Heart right ventricle (tissue), 16 donors: ENCODE results near the gene CAMK1D. TPM values are rescaled to one million over a fixed set of nuclear protein-coding genes. Genes with fewer than 3 reads are reported as not detected.

ENCODE experiments used
- ATAC-seq, 8 donors: fragments of 200-7000 bp; cut with Tn5 transposase; one replicate each; pipeline ENCODE4 v1.9.1; 2020; ENCODE audit warnings: mild to moderate bottlenecking in 8 of 8, moderate library complexity in 8 of 8, moderate number of reproducible peaks in 1 of 8
- DNase-seq, 2 donors: peaks; one replicate each; pipeline ENCODE4 v3.0.0-alpha.2; 2020
- H3K27ac ChIP-seq, 10 donors: fragments of 200-600 bp; sonication (generic) in 2 of 10; one replicate each; pipeline versions ENCODE4 v1.5.0 to v1.8.0; 2020 to 2022; ENCODE audit warnings: mild to moderate bottlenecking in 3 of 10
- H3K27me3 ChIP-seq, 7 donors: fragments of 200-600 bp; one replicate each; pipeline ENCODE4 v1.8.0; 2021 to 2022; ENCODE audit warnings: mild to moderate bottlenecking in 2 of 7
- H3K36me3 ChIP-seq, 9 donors: fragments of 200-600 bp; sonication (generic) in 1 of 9; one replicate each; pipeline versions ENCODE4 v1.5.0 to v1.8.0; 2020 to 2022; ENCODE audit warnings: mild to moderate bottlenecking in 2 of 9
- H3K4me1 ChIP-seq, 9 donors: fragments of 200-600 bp; sonication (generic) in 1 of 9; one replicate each; pipeline versions ENCODE4 v1.5.0 to v1.8.0; 2020 to 2022; ENCODE audit warnings: mild to moderate bottlenecking in 4 of 9
- H3K4me3 ChIP-seq, 10 donors: fragments of 200-600 bp; sonication (generic) in 2 of 10; one replicate each; pipeline versions ENCODE4 v1.5.0 to v1.8.0; 2020 to 2022; ENCODE audit warnings: mild to moderate bottlenecking in 7 of 10, moderate library complexity in 2 of 10
- H3K9me3 ChIP-seq, 11 donors: fragments of 200-600 bp in 10 of 11; sonication (generic) in 2 of 11; one replicate each; pipeline versions ENCODE4 v1.5.0 to v1.8.0; 2013 to 2022; ENCODE audit warnings: mild to moderate bottlenecking in 2 of 11, control low read depth in 1 of 11, moderate library complexity in 1 of 11
- WGBS, 2 donors: extraction: QIAGEN DNeasy Blood & Tissue Kit; methylation state at CpG; one replicate each; pipeline ENCODE4 v1.1.7; 2013; ENCODE audit warnings: inconsistent platforms in 1 of 2; 5-methylcytosine and 5-hydroxymethylcytosine counted together
- intact Hi-C, 10 donors: fragments of 100-400 bp; cut with DNase I; formaldehyde crosslinking; loops; one replicate each; pipeline versions ENCODE4 v1.11.1 to v1.14.2; 2022
- polyA plus RNA-seq, 2 donors: library from polyadenylated mRNA; stranded (reverse); fragments of 200-250 nt; gene quantifications; one replicate each; pipeline ENCODE4 v1.2.3, GENCODE V29; 2013
- total RNA-seq, 10 donors: library from RNA; stranded (reverse); fragmentation: NEBNext Ultra II Directional in 3 of 10; extraction: Animal tissue kit (Norgen Biotek cat#: 25700) in 3 of 10; gene quantifications; one replicate each; pipeline versions ENCODE4 v1.2.1 to v1.2.4, GENCODE V29; 2021 to 2023
- TF ChIP-seq, protein P1 (sequence below), 9 donors: fragments of 200-600 bp; sonication (generic) in 2 of 9; IDR thresholded peaks; one replicate each; pipeline versions ENCODE4 v1.5.0 to v1.8.0; 2021 to 2022; ENCODE audit warnings: antibody characterized with exemption in 9 of 9, mild to moderate bottlenecking in 5 of 9, moderate library complexity in 1 of 9
- donor health status: Arrhythmogenic right ventricular cardiomyopathy.
- donor health status: ischemic (EF 13 %, LVEDD 7.1; RV severe dilation, severe dysfunction).
- donor health status: healthy with polysubstance abuse.
- donor health status: DM: no; HTN: yes; CAD: no.
- donor health status: DM: no; HTN: no; CAD: no.
- donor health status: ischemic (EF 25% LVEDD 6.9; RV normal size, moderate dysfunction).
- donor health status: ischemic (EF 25% LVEDD 5.7; RV mildly dilated, moderate dysfunction).
- donor health status: healthy.
- donor health status: DM: yes; HTN: yes; CAD: no.
- donor health status: Ischemic cardiomyopathy.
- donor health status: ischemic (EF 35%, LVEDD 5.7; RV mildly dilated, moderate dysfunction).
- donor health status: nonischemic (EF 11% LVEDD 7.7; RV severe dilation, severe dysfunction).
- donor health status: DM: yes; HTN: yes; CAD: no.
- donor health status: PGD.
- donor health status: ischemic (EF 29% LVEDD 5.4; RV normal size, mild dysfunction).
- donor health status: nonischemic (EF 23%, LVEDD 6.1; RV moderate dilation, normal function).

Gene CAMK1D
- total and polyA plus RNA-seq, 12 donors = 1.3 to 17.7 (median 2.6) TPM

DNA sequence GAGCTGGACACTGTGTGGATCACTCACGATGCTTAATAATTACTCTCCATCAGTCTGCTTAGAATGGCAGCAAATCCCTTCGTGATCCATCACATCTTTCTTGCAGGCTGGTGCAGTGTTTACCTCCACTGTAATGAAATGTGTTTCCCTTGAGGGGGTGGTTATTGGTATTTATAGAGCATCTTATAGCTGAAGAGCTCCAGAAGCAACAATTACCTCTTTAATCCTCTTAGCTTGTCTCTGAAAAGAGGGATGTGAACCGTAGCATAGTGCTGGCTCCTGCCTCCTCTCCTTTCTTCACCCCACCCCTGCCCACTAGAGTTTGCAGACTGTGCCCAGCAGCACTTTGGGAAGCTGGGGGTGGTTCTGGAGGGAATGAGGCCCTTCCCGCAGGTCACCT is 132.6 kb downstream of the CAMK1D start:
- H3K36me3 ChIP-seq = no peaks in the 10 kb centered on the region
- H3K27me3 ChIP-seq = no peaks in the 10 kb centered on the region
- no peak for ATAC-seq
- no peak overlapping the region for H3K4me3 ChIP-seq
- peaks cover 0 to 5% (median 0%) of the 10 kb centered on the region in 11 donors for H3K9me3 ChIP-seq
- H3K27ac ChIP-seq = no peak overlapping the region
- TF ChIP-seq, protein P1, sequence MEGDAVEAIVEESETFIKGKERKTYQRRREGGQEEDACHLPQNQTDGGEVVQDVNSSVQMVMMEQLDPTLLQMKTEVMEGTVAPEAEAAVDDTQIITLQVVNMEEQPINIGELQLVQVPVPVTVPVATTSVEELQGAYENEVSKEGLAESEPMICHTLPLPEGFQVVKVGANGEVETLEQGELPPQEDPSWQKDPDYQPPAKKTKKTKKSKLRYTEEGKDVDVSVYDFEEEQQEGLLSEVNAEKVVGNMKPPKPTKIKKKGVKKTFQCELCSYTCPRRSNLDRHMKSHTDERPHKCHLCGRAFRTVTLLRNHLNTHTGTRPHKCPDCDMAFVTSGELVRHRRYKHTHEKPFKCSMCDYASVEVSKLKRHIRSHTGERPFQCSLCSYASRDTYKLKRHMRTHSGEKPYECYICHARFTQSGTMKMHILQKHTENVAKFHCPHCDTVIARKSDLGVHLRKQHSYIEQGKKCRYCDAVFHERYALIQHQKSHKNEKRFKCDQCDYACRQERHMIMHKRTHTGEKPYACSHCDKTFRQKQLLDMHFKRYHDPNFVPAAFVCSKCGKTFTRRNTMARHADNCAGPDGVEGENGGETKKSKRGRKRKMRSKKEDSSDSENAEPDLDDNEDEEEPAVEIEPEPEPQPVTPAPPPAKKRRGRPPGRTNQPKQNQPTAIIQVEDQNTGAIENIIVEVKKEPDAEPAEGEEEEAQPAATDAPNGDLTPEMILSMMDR (IDR thresholded peaks at IDR 0.05) = no peak
- intact Hi-C loops = loop anchor here in 1 of 10 donors (10.0 kb wide), 1 partner anchor 217 kb away; no protein-coding TSS in a partner anchor
- H3K4me1 ChIP-seq = peaks cover 0 to 27% (median 12%) of the 10 kb centered on the region in 9 donors
- DNase-seq = no peak
- 85 to 86% methylated on average over 4 of the region's 4 CpGs for WGBS, 2 donors

DNA sequence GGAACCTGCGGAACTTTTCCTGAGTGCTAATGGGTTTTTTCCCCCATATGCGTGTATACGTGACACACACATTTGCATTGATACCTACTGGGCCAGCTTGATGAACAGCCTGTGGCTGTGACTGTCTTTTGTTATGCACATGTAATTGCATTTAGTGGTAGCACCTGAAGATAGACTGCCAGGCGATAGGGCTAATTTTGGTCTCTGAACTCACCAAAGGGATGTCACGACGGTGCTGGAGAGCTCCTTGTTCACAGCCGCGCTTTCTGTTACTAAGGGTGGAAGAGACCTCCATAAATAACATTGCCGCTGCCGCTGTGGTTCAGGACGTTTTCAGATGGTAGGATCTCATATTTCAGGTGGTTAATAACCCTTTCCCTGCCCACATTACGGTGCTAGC is 133.2 kb downstream of the CAMK1D start:
- DNase-seq (no peak), ATAC-seq (no peak)
- Histone ChIP-seq H3K4me3 (no peak overlapping the region), H3K27ac (no peak overlapping the region), H3K27me3 (no peaks in the 10 kb centered on the region), H3K36me3 (no peaks in the 10 kb centered on the region), H3K4me1 (peaks cover 0 to 27% (median 12%) of the 10 kb centered on the region in 9 donors), H3K9me3 (peaks cover 0 to 5% (median 0%) of the 10 kb centered on the region in 11 donors)
- intact Hi-C loops = loop anchor here in 1 of 10 donors (10.0 kb wide), 1 partner anchor 218 kb away; no protein-coding TSS in a partner anchor
- WGBS, 2 donors = 51 to 67% methylated on average over 12 of the region's 12 CpGs
- TF ChIP-seq, protein P1 (IDR thresholded peaks at IDR 0.05) = no peak

- intact Hi-C loops = loop anchor here in 1 of 10 donors (10.0 kb wide), 1 partner anchor 219 kb away; no protein-coding TSS in a partner anchor
- H3K4me3 ChIP-seq = peak overlapping the region in 2 of 10 donors; percentile 20 to 29
These were observed 134.9 kb downstream of the CAMK1D start for GRCh38 chr10:12484002-12484918.

More at GRCh38 chr10:12484002-12484918, 134.9 kb downstream of the CAMK1D start:
- TF ChIP-seq, protein P1 (IDR thresholded peaks at IDR 0.05) = no peak
- H3K27ac ChIP-seq = peak overlapping the region in 7 of 10 donors; percentile 9 to 78 (median 56)
- H3K4me1 ChIP-seq = peaks cover 0 to 27% (median 12%) of the 10 kb centered on the region in 9 donors
- H3K9me3 ChIP-seq = peaks cover 0 to 5% (median 0%) of the 10 kb centered on the region in 11 donors
- peak in 6 of 8 donors; percentile 5 to 32 (median 16) for ATAC-seq
- no peaks in the 10 kb centered on the region for H3K36me3 ChIP-seq
- H3K27me3 ChIP-seq = no peaks in the 10 kb centered on the region
- WGBS, 2 donors = 80 to 82% methylated on average over 24 of the region's 24 CpGs
- DNase-seq = no peak
